SK-N-SH (cell line): ENCODE results near the gene HCCS. TPM values are rescaled to one million over a fixed set of nuclear protein-coding genes. Genes with fewer than 3 reads are reported as not detected.

Experiments used
- CTCF ChIA-PET: fragments of 300-600, 350-600 bp; formaldehyde crosslinking; extraction: SDS; loops from one replicate; lab custom pipeline; 2021; lab: Yijun Ruan, JAX
- POLR2A ChIA-PET: fragments of 350-600 bp; sonication (Branson Sonifier 250); formaldehyde crosslinking; extraction: SDS; loops from one replicate; lab custom pipeline; 2020; ENCODE audit warnings: antibody characterized with exemption, inconsistent platforms; lab: Yijun Ruan, JAX
- DNase-seq: peaks from one replicate; pipeline ENCODE4 v3.0.0; 2012
- H2AFZ ChIP-seq: fragments of 200-600 bp; sonication (generic); 2 replicates; pipeline ENCODE4 v1.8.1; 2016; ENCODE audit warnings: antibody characterized with exemption, mild to moderate bottlenecking, low read depth
- H3F3A ChIP-seq: fragments of 200-600 bp; sonication (generic); replicated peaks from 2 replicates; pipeline ENCODE3; 2016; ENCODE audit warnings: antibody characterized with exemption, mild to moderate bottlenecking; ENCODE audit not compliant: insufficient read depth
- H3K27ac ChIP-seq, 2 experiments: fragments of 200-500 bp in 1 of 2; fragments of 200-600 bp in 1 of 2; sonication (Bioruptor generic) in 1 of 2; sonication (generic), shearing (Covaris generic) in 1 of 2; 2 replicates each; pipeline versions ENCODE4 v1.5.1 to v1.6.1; 2014 to 2016; ENCODE audit warnings: low read depth in 2 of 2, inconsistent platforms in 1 of 2, low read length in 1 of 2, mild to moderate bottlenecking in 1 of 2, mixed read lengths in 1 of 2
- H3K27me3 ChIP-seq: fragments of 200-600 bp; sonication (generic), shearing (Covaris generic); 2 replicates; pipeline ENCODE4 v1.6.1; 2016; ENCODE audit warnings: mixed run types; ENCODE audit not compliant: insufficient read depth
- H3K36me3 ChIP-seq, 2 experiments: fragments of 200-500 bp in 1 of 2; fragments of 200-600 bp in 1 of 2; sonication (Bioruptor generic) in 1 of 2; sonication (generic) in 1 of 2; replicated peaks in 1 of 2; 2 replicates each; pipeline versions ENCODE3 to v1.5.1; 2014 to 2016; ENCODE audit warnings: low read length in 1 of 2, mild to moderate bottlenecking in 1 of 2; ENCODE audit not compliant: insufficient read depth in 2 of 2, control insufficient read depth in 1 of 2
- H3K4me1 ChIP-seq, 2 experiments: fragments of 200-500 bp in 1 of 2; fragments of 200-600 bp in 1 of 2; sonication (Bioruptor generic) in 1 of 2; sonication (generic), shearing (Covaris generic) in 1 of 2; 2 replicates each; pipeline versions ENCODE4 v1.5.1 to v1.6.1; 2014 to 2016; ENCODE audit warnings: low read depth in 1 of 2, low read length in 1 of 2, mixed run types in 1 of 2; ENCODE audit not compliant: insufficient read depth in 2 of 2, control insufficient read depth in 1 of 2
- H3K4me2 ChIP-seq: fragments of 200-600 bp; sonication (generic), shearing (Covaris generic); 2 replicates; pipeline ENCODE4 v1.6.1; 2017; ENCODE audit warnings: mixed run types
- H3K4me3 ChIP-seq, 2 experiments: fragments of 200-500 bp in 1 of 2; fragments of 200-600 bp in 1 of 2; sonication (Bioruptor generic) in 1 of 2; sonication (generic), shearing (Covaris generic) in 1 of 2; 2 replicates each; pipeline versions ENCODE4 v1.5.1 to v1.8.1; 2014 to 2016; ENCODE audit warnings: low read depth in 2 of 2, inconsistent platforms in 1 of 2, low read length in 1 of 2, mild to moderate bottlenecking in 1 of 2, mixed read lengths in 1 of 2, moderate library complexity in 1 of 2
- H3K79me2 ChIP-seq: fragments of 200-600 bp; sonication (generic); 2 replicates; pipeline ENCODE4 v1.8.1; 2017; ENCODE audit warnings: mild to moderate bottlenecking; ENCODE audit not compliant: insufficient read depth
- H3K9ac ChIP-seq: fragments of 200-600 bp; sonication (generic); 2 replicates; pipeline ENCODE4 v1.6.1; 2017; ENCODE audit warnings: mixed run types
- H3K9me2 ChIP-seq: fragments of 200-600 bp; sonication (generic); 2 replicates; pipeline ENCODE4 v1.6.1; 2017; ENCODE audit warnings: mixed run types
- H3K9me3 ChIP-seq: fragments of 200-600 bp; sonication (generic); 2 replicates; pipeline ENCODE4 v1.6.1; 2017; ENCODE audit warnings: mixed run types, mild to moderate bottlenecking, moderate library complexity
- H4K20me1 ChIP-seq: fragments of 200-600 bp; sonication (generic); 2 replicates; pipeline ENCODE4 v1.6.1; 2017; ENCODE audit warnings: mild to moderate bottlenecking, mixed run types; ENCODE audit not compliant: insufficient read depth
- FOSL2 ChIP-seq: IDR thresholded peaks from 2 replicates; pipeline ENCODE4 v1.4.0; 2012; ENCODE audit warnings: low read depth, mild to moderate bottlenecking, moderate library complexity, borderline replicate concordance
- FOXM1 ChIP-seq: IDR thresholded peaks from 2 replicates; pipeline ENCODE4 v1.4.0; 2012; ENCODE audit warnings: low read depth, mild to moderate bottlenecking
- GABPA ChIP-seq: IDR thresholded peaks from 2 replicates; pipeline ENCODE4 v1.4.0; 2012; ENCODE audit warnings: low read depth, mild to moderate bottlenecking
- GATA2 ChIP-seq: sonication (generic); formaldehyde crosslinking; IDR thresholded peaks from 2 replicates; pipeline ENCODE4 v1.5.0; 2020; ENCODE audit warnings: mild to moderate bottlenecking, missing genetic modification reagents
- JUND ChIP-seq: IDR thresholded peaks from 2 replicates; pipeline ENCODE4 v1.4.0; 2012
- MAX ChIP-seq: IDR thresholded peaks from 2 replicates; pipeline ENCODE4 v1.4.0; 2012; ENCODE audit warnings: low read depth
- NFIC ChIP-seq: IDR thresholded peaks from 2 replicates; pipeline ENCODE4 v1.4.0; 2012; ENCODE audit warnings: borderline replicate concordance
- NRF1 ChIP-seq: IDR thresholded peaks from 2 replicates; pipeline ENCODE4 v1.6.1; 2012; ENCODE audit warnings: low read depth, mild to moderate bottlenecking, low read length
- PBX3 ChIP-seq: IDR thresholded peaks from 2 replicates; pipeline ENCODE4; 2012
- REST ChIP-seq: IDR thresholded peaks from 2 replicates; pipeline ENCODE4 v1.6.1; 2012; ENCODE audit warnings: mild to moderate bottlenecking, low read depth, low read length, moderate library complexity
- RFX5 ChIP-seq: IDR thresholded peaks from 2 replicates; pipeline ENCODE4 v1.6.1; 2012; ENCODE audit warnings: mild to moderate bottlenecking, improper control_type of control experiment, low read length
- RXRA ChIP-seq: IDR thresholded peaks from 2 replicates; pipeline ENCODE4 v1.4.0; 2012; ENCODE audit warnings: low read depth, mild to moderate bottlenecking, borderline replicate concordance
- SIN3A ChIP-seq: IDR thresholded peaks from 2 replicates; pipeline ENCODE4 v1.6.1; 2012; ENCODE audit warnings: low read depth, mild to moderate bottlenecking, low read length, moderate library complexity, borderline replicate concordance
- TAF1 ChIP-seq: IDR thresholded peaks from 2 replicates; pipeline ENCODE4 v1.6.1; 2012; ENCODE audit warnings: low read depth, mild to moderate bottlenecking, low read length, moderate library complexity, borderline replicate concordance
- TEAD4 ChIP-seq: IDR thresholded peaks from 2 replicates; pipeline ENCODE4 v1.4.0; 2012; ENCODE audit warnings: mild to moderate bottlenecking, borderline replicate concordance; ENCODE audit not compliant: insufficient read depth
- USF2 ChIP-seq: fragments of 150-350 bp; IDR thresholded peaks from 2 replicates; pipeline ENCODE4 v1.6.1; 2017; ENCODE audit warnings: antibody characterized with exemption, low read length, low read depth, borderline replicate concordance
- YY1 ChIP-seq: IDR thresholded peaks from 2 replicates; pipeline ENCODE4 v1.4.0; 2012; ENCODE audit warnings: low read depth, mild to moderate bottlenecking
- ZBTB33 ChIP-seq: IDR thresholded peaks from 2 replicates; pipeline ENCODE4 v1.4.0; 2012; ENCODE audit warnings: low read depth, borderline replicate concordance
- WGBS: methylation state at CpG from one replicate; pipeline ENCODE4 v1.1.6; 2017; ENCODE audit warnings: low lambda C conversion rate; 5-methylcytosine and 5-hydroxymethylcytosine counted together
- polyA plus RNA-seq, 3 experiments: library from polyadenylated mRNA; depleted of rRNA; stranded (reverse); fragments of >200 nt; gene quantifications; 2 replicates each; pipeline ENCODE4 v1.2.3, GENCODE V29; 2012

HCCS gene
- polyA plus RNA-seq, 1 of the 3 experiments (the other 2 are of a cell fraction), result 33.7 TPM

GRCh38 chrX:11117745-11118144 is 6.6 kb downstream of the HCCS start:
- TF ChIP-seq PBX3, result no peak
- no peak for TF ChIP-seq SIN3A
- no peak for TF ChIP-seq RFX5
- TF ChIP-seq ZBTB33, result no peak
- no peak for TF ChIP-seq FOSL2
- TF ChIP-seq NRF1, result no peak
- TF ChIP-seq GABPA, result no peak
- TF ChIP-seq REST, result no peak
- no peak for TF ChIP-seq TEAD4
- TF ChIP-seq MAX, result no peak
- TF ChIP-seq JUND, result no peak
- TF ChIP-seq GATA2 (CRISPR knock-in tag), result no peak
- TF ChIP-seq RXRA, result no peak
- TF ChIP-seq YY1, result no peak
- no peak for TF ChIP-seq USF2
- no peak for TF ChIP-seq FOXM1
- no peak for TF ChIP-seq NFIC
- TF ChIP-seq TAF1, result no peak
- no peak overlapping the region for H3K4me3 ChIP-seq
- H3K4me1 ChIP-seq, result no peaks in the 10 kb centered on the region; a peak in 1 of 4 replicates
- no peak overlapping the region for H2AFZ ChIP-seq
- H3K79me2 ChIP-seq, result peaks cover 14% of the 10 kb centered on the region; the same call in 1 of the 2 replicates
- no peak overlapping the region for H3K4me2 ChIP-seq
- H3K36me3 ChIP-seq, result peaks cover 85 to 100% of the 10 kb centered on the region in 2 experiments
- H3F3A ChIP-seq, result no peaks in the 10 kb centered on the region
- no peak overlapping the region for H3K9ac ChIP-seq
- no peak for DNase-seq
- H4K20me1 ChIP-seq, result no peaks in the 10 kb centered on the region
- H3K27ac ChIP-seq, result no peak overlapping the region
- no peaks in the 10 kb centered on the region for H3K9me3 ChIP-seq
- WGBS, result 100% methylated on average over 3 of the region's 3 CpGs
- no peaks in the 10 kb centered on the region for H3K9me2 ChIP-seq
- POLR2A ChIA-PET, result no interaction called here
- H3K27me3 ChIP-seq, result no peaks in the 10 kb centered on the region
- CTCF ChIA-PET, result interaction anchor here (1.6 kb wide), 1 partner anchor 927 kb away, joined by 5 read pairs; no protein-coding TSS in a partner anchor
